Endothelial cell (in vitro differentiated cells): ENCODE results near the gene PKD2L2. TPM values are rescaled to one million over a fixed set of nuclear protein-coding genes. Genes with fewer than 3 reads are reported as not detected.
A peak's percentile ranks its signal among the peaks of the same experiment; 100 is the strongest.

ENCODE experiments used
- DNase-seq: peaks from one replicate; pipeline ENCODE4 v3.0.0; 2021; ENCODE audit warnings: low spot score
- H3K27ac Mint-ChIP-seq: one replicate; pipeline ENCODE4 v1.8.0; 2021; ENCODE audit warnings: mixed read lengths, inconsistent platforms; ENCODE audit not compliant: unreplicated experiment
- H3K27me3 Mint-ChIP-seq: one replicate; pipeline ENCODE4 v1.8.0; 2021; ENCODE audit warnings: mild to moderate bottlenecking, moderate library complexity, mixed read lengths, inconsistent platforms; ENCODE audit not compliant: unreplicated experiment
- H3K36me3 Mint-ChIP-seq: one replicate; pipeline ENCODE4 v1.8.0; 2021; ENCODE audit warnings: mild to moderate bottlenecking, low read depth, mixed read lengths, inconsistent platforms; ENCODE audit not compliant: unreplicated experiment
- H3K4me1 Mint-ChIP-seq: one replicate; pipeline ENCODE4 v1.8.0; 2021; ENCODE audit warnings: mild to moderate bottlenecking, mixed read lengths, inconsistent platforms; ENCODE audit not compliant: unreplicated experiment
- H3K4me3 Mint-ChIP-seq: one replicate; pipeline ENCODE4 v1.8.0; 2021; ENCODE audit warnings: mild to moderate bottlenecking, mixed read lengths, inconsistent platforms; ENCODE audit not compliant: unreplicated experiment
- H3K9me3 Mint-ChIP-seq: one replicate; pipeline ENCODE4 v1.8.0; 2021; ENCODE audit warnings: mixed read lengths, inconsistent platforms; ENCODE audit not compliant: unreplicated experiment
- total RNA-seq: library from RNA; stranded (reverse); fragmentation: NEBNext Ultra II Directional; extraction: Animal tissue kit (Norgen Biotek cat#: 25700); gene quantifications from one replicate; pipeline ENCODE4 v1.2.1, GENCODE V29; 2021; ENCODE audit not compliant: unreplicated experiment
- TF ChIP-seq, protein P1 (sequence below): fragments of 200-600 bp; sonication (generic); IDR thresholded peaks from one replicate; pipeline ENCODE4 v1.5.0; 2021; ENCODE audit warnings: antibody characterized with exemption; ENCODE audit not compliant: unreplicated experiment

PKD2L2 gene
- total RNA-seq, 1 donor from 2014 or later: not detected

DNA sequence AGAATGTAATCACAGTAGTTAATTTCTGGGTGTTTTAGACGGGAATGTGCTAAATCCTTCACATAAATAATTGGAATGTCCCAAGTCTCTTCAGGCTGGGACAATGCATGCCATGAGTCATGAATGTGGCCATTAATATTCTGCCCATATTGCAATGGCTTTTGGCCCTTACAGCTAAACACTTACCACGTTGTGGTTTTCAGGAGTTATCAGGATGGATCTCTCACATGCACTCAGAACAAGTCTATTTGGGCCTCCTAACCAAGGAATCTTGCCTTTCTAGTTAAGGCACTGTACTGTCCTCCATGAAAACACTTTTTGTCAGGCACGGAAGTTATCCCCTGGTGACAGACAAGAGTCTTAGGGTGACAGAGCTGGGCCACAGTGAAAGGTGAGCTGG is 32.7 kb downstream of the PKD2L2 start:
- TF ChIP-seq, protein P1, sequence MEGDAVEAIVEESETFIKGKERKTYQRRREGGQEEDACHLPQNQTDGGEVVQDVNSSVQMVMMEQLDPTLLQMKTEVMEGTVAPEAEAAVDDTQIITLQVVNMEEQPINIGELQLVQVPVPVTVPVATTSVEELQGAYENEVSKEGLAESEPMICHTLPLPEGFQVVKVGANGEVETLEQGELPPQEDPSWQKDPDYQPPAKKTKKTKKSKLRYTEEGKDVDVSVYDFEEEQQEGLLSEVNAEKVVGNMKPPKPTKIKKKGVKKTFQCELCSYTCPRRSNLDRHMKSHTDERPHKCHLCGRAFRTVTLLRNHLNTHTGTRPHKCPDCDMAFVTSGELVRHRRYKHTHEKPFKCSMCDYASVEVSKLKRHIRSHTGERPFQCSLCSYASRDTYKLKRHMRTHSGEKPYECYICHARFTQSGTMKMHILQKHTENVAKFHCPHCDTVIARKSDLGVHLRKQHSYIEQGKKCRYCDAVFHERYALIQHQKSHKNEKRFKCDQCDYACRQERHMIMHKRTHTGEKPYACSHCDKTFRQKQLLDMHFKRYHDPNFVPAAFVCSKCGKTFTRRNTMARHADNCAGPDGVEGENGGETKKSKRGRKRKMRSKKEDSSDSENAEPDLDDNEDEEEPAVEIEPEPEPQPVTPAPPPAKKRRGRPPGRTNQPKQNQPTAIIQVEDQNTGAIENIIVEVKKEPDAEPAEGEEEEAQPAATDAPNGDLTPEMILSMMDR: no peak
- Mint-ChIP-seq H3K9me3 (no peaks in the 10 kb centered on the region), H3K4me1 (peaks cover 8% of the 10 kb centered on the region), H3K36me3 (peaks cover 5% of the 10 kb centered on the region), H3K27me3 (peaks cover 2% of the 10 kb centered on the region), H3K27ac (no peak overlapping the region), H3K4me3 (no peak overlapping the region)
- no peak for DNase-seq

DNA sequence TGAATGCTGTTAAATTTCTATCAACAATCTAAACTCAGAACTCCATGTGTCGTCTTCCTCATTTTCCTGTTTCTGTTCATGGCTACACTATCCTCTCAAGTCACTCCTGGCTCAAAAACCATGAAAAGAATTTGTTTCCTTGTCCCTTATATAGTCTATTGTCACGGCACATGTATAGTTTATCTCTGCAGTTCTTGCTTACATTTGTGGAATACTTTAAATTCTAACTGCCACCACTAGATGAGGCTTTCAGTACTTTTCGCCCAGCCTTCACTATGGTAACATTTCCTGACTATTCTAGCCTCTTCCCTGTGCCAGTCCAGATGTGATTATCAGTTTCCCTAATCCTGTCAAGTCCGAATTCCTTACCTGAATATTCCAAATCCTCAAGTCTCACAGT is 34.6 kb downstream of the PKD2L2 start:
- peaks cover 2% of the 10 kb centered on the region for H3K27me3 Mint-ChIP-seq

GRCh38 chr5:137932800-137933199 is 43.5 kb downstream of the PKD2L2 start:
- H3K9me3 Mint-ChIP-seq: no peaks in the 10 kb centered on the region
- TF ChIP-seq, protein P1: no peak
- no peak overlapping the region for H3K4me3 Mint-ChIP-seq
- H3K4me1 Mint-ChIP-seq: peaks cover 3% of the 10 kb centered on the region
- H3K27ac Mint-ChIP-seq: no peak overlapping the region
- no peaks in the 10 kb centered on the region for H3K27me3 Mint-ChIP-seq
- no peaks in the 10 kb centered on the region for H3K36me3 Mint-ChIP-seq
- DNase-seq: no peak

More for the DNA sequence above, 34.6 kb downstream of the PKD2L2 start:
- no peak for DNase-seq
- H3K36me3 Mint-ChIP-seq: no peaks in the 10 kb centered on the region
- H3K4me3 Mint-ChIP-seq: no peak overlapping the region
- H3K27ac Mint-ChIP-seq: peak overlapping the region; percentile 50
- peaks cover 8% of the 10 kb centered on the region for H3K4me1 Mint-ChIP-seq
- TF ChIP-seq, protein P1: no peak
- no peaks in the 10 kb centered on the region for H3K9me3 Mint-ChIP-seq

DNA sequence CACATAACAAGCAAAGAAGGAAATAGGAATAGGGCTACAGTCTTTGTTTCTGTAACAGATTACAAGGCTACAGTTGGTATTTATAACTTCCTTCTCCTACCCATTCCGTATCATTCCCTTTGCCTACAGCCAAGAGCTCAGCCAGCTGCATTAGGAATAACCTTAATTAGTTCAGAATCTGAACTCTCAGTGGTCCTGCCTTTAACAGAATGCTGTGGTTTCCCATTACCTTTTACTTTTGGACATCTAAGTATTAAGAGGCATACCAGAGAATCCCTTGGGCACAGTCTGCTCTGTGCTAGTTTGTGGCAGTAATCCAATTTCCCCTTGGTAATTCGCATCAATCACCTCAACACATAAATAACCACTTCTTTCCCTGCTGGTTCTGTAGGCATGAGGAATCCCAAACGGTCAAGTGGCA is 44.2 kb downstream of the PKD2L2 start:
- H3K36me3 Mint-ChIP-seq: no peaks in the 10 kb centered on the region
- no peak for DNase-seq
- no peak overlapping the region for H3K27ac Mint-ChIP-seq
- no peaks in the 10 kb centered on the region for H3K27me3 Mint-ChIP-seq
- no peaks in the 10 kb centered on the region for H3K9me3 Mint-ChIP-seq
- H3K4me1 Mint-ChIP-seq: peaks cover 3% of the 10 kb centered on the region
- no peak overlapping the region for H3K4me3 Mint-ChIP-seq
- TF ChIP-seq, protein P1: no peak

DNA sequence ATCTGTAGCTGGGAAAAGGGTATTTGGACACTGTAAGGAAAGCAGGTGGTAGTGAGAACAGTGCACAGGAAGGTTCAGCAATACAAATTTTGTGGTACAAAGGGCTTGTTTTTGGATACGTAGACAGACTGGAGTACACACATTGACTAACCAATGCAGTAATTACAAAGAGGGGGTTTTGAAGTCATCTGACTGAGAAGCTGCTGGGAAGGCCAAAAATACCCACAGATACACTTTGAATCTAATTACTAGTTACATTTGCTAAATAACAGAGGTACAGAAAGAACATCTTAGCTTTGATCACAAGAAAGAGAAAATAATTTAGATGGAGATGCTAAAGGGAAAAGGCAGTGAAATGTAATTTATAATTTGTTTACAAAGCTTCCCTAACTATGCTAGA is 45.9 kb downstream of the PKD2L2 start:
- Mint-ChIP-seq H3K4me1 (peaks cover 3% of the 10 kb centered on the region), H3K4me3 (no peak overlapping the region), H3K36me3 (peaks cover 7% of the 10 kb centered on the region), H3K9me3 (no peaks in the 10 kb centered on the region), H3K27ac (no peak overlapping the region), H3K27me3 (no peaks in the 10 kb centered on the region)
- TF ChIP-seq, protein P1: no peak
- no peak for DNase-seq
